ENCODE results near the gene OGA.
A peak's percentile ranks its signal among the peaks of the same experiment; 100 is the strongest.

OGA gene

GRCh38 chr10:101818119-101818871, at the start of gene OGA:
Gene OGA, minus strand, starts transcription at chr10:101818444. Its CDS starts 422 bp downstream, at chr10:101818022.
- DNase-seq (ENCODE audit: extremely low spot score, insufficient read length, low read depth) (peak; percentile 92), FAIRE-seq (peak; percentile 99)

- DNase-seq (ENCODE audit: extremely low spot score, insufficient read length, low read depth): no peak
- peak; percentile 56 for FAIRE-seq
Observed at GRCh38 chr10:101867931-101868330, 49.7 kb upstream of the OGA start.

GRCh38 chr10:101859530-101859929, 41.3 kb upstream of the OGA start:
- FAIRE-seq: no peak
- no peak for DNase-seq (ENCODE audit: extremely low spot score, insufficient read length, low read depth)

- FAIRE-seq (peak; percentile 90), DNase-seq (ENCODE audit: extremely low spot score, insufficient read length, low read depth) (no peak)
Observed at GRCh38 chr10:101858723-101859500, 40.7 kb upstream of the OGA start.

GRCh38 chr10:101857802-101858476, 39.7 kb upstream of the OGA start:
- DNase-seq (ENCODE audit: extremely low spot score, insufficient read length, low read depth) (no peak), FAIRE-seq (no peak)

- FAIRE-seq (no peak), DNase-seq (ENCODE audit: extremely low spot score, insufficient read length, low read depth) (no peak)
Observed at GRCh38 chr10:101856626-101857025, 38.4 kb upstream of the OGA start.

GRCh38 chr10:101851411-101852116, 33.3 kb upstream of the OGA start:
- FAIRE-seq: no peak
- no peak for DNase-seq (ENCODE audit: extremely low spot score, insufficient read length, low read depth)

- DNase-seq (ENCODE audit: extremely low spot score, insufficient read length, low read depth) (no peak), FAIRE-seq (no peak)
Observed at GRCh38 chr10:101850749-101851148, 32.5 kb upstream of the OGA start.

- no peak for FAIRE-seq
- no peak for DNase-seq (ENCODE audit: extremely low spot score, insufficient read length, low read depth)
Observed at GRCh38 chr10:101848894-101849351, 30.7 kb upstream of the OGA start.

GRCh38 chr10:101848408-101848807, 30.2 kb upstream of the OGA start:
- FAIRE-seq (no peak), DNase-seq (ENCODE audit: extremely low spot score, insufficient read length, low read depth) (no peak)

- FAIRE-seq: no peak
- no peak for DNase-seq (ENCODE audit: extremely low spot score, insufficient read length, low read depth)
Observed at GRCh38 chr10:101845893-101846292, 27.6 kb upstream of the OGA start.

- no peak for DNase-seq (ENCODE audit: extremely low spot score, insufficient read length, low read depth)
- no peak for FAIRE-seq
Observed at GRCh38 chr10:101843032-101844021, 25.1 kb upstream of the OGA start, which contains the start of gene KCNIP2. Gene KCNIP2, minus strand, starts transcription at chr10:101843800. Its CDS starts 232 bp downstream, at chr10:101843568.

- DNase-seq (ENCODE audit: extremely low spot score, insufficient read length, low read depth) (no peak), FAIRE-seq (no peak)
Observed at GRCh38 chr10:101841826-101842225, 23.6 kb upstream of the OGA start.

- no peak for DNase-seq (ENCODE audit: extremely low spot score, insufficient read length, low read depth)
- peak; percentile 88 for FAIRE-seq
Observed at GRCh38 chr10:101840741-101841453, 22.7 kb upstream of the OGA start.

- no peak for DNase-seq (ENCODE audit: extremely low spot score, insufficient read length, low read depth)
Observed at GRCh38 chr10:101840102-101840684, 21.9 kb upstream of the OGA start.

GRCh38 chr10:101839416-101840063, 21.3 kb upstream of the OGA start:
- FAIRE-seq: peak; percentile 63
- no peak for DNase-seq (ENCODE audit: extremely low spot score, insufficient read length, low read depth)

More at GRCh38 chr10:101840102-101840684, 21.9 kb upstream of the OGA start:
- FAIRE-seq: no peak

- DNase-seq (ENCODE audit: extremely low spot score, insufficient read length, low read depth) (no peak), FAIRE-seq (no peak)
Observed at GRCh38 chr10:101839002-101839401, 20.8 kb upstream of the OGA start.

All from GM18507 (cell line).